Heart left ventricle (tissue), 16 donors: ENCODE measurements around the gene NTRK2. TPM values are rescaled to one million over a fixed set of nuclear protein-coding genes. Genes with fewer than 3 reads are reported as not detected.

Experiments used
- ATAC-seq, 4 donors: fragments of 200-7000 bp; cut with Tn5 transposase; one replicate each; pipeline ENCODE4 v1.9.1; 2020 to 2022; ENCODE audit warnings: moderate library complexity in 4 of 4, mild to moderate bottlenecking in 3 of 4, moderate number of reproducible peaks in 1 of 4
- DNase-seq, 5 donors: peaks; one replicate each; pipeline ENCODE4 v3.0.0-alpha.2; 2020
- H3K27ac ChIP-seq, 12 donors: fragments of 200-600 bp; sonication (generic) in 4 of 12; one replicate each; pipeline versions ENCODE4 v1.5.0 to v1.8.0; 2016 to 2022; ENCODE audit warnings: mild to moderate bottlenecking in 2 of 12
- H3K27me3 ChIP-seq, 9 donors: fragments of 200-600 bp; sonication (generic) in 2 of 9; one replicate each; pipeline versions ENCODE4 v1.5.1 to v1.8.0; 2016 to 2022; ENCODE audit warnings: mild to moderate bottlenecking in 3 of 9
- H3K36me3 ChIP-seq, 9 donors: fragments of 200-600 bp; sonication (generic) in 2 of 9; one replicate each; pipeline versions ENCODE4 v1.5.0 to v1.8.0; 2018 to 2022; ENCODE audit warnings: mild to moderate bottlenecking in 2 of 9
- H3K4me1 ChIP-seq, 12 donors: fragments of 200-600 bp; sonication (generic) in 4 of 12; one replicate each; pipeline versions ENCODE4 v1.5.0 to v1.8.0; 2016 to 2022; ENCODE audit warnings: mild to moderate bottlenecking in 3 of 12
- H3K4me3 ChIP-seq, 12 donors: fragments of 200-600 bp; sonication (generic) in 4 of 12; one replicate each; pipeline versions ENCODE4 v1.5.0 to v1.8.0; 2017 to 2022; ENCODE audit warnings: mild to moderate bottlenecking in 9 of 12, moderate library complexity in 4 of 12
- H3K9me3 ChIP-seq, 12 donors: fragments of 200-600 bp; sonication (generic) in 4 of 12; one replicate each; pipeline versions ENCODE4 v1.5.0 to v1.8.0; 2016 to 2022; ENCODE audit warnings: mild to moderate bottlenecking in 1 of 12
- POLR2A ChIP-seq, 2 donors: fragments of 450-650 bp; IDR thresholded peaks; one replicate each; pipeline ENCODE4 v1.6.1; 2017; ENCODE audit warnings: antibody characterized with exemption in 2 of 2, mild to moderate bottlenecking in 2 of 2, moderate library complexity in 2 of 2
- WGBS, 4 donors: extraction: QIAGEN DNeasy Blood & Tissue Kit in 2 of 4; methylation state at CpG; one replicate each; pipeline versions ENCODE4 v1.1.5 to v1.1.7; 2013 to 2018; 5-methylcytosine and 5-hydroxymethylcytosine counted together
- intact Hi-C, 10 donors: fragments of 100-400 bp; cut with DNase I; formaldehyde crosslinking; loops; one replicate each; pipeline versions ENCODE4 v1.11.1 to v1.14.2; 2022
- polyA plus RNA-seq, 2 donors: library from polyadenylated mRNA; stranded (reverse); fragments of 200-250 nt; gene quantifications; one replicate each; pipeline ENCODE4 v1.2.3, GENCODE V29; 2013
- total RNA-seq, 9 donors: library from RNA; depleted of rRNA in 2 of 9; stranded (reverse); fragments of >200 nt in 2 of 9; fragmentation: NEBNext Ultra II Directional in 3 of 9; extraction: Animal tissue kit (Norgen Biotek cat#: 25700) in 3 of 9; gene quantifications; one replicate each; pipeline versions ENCODE4 v1.1.0 to v1.2.4, GENCODE V29; 2016 to 2023
- TF ChIP-seq, protein P1 (sequence below), 12 donors: fragments of 200-600 bp; sonication (generic) in 4 of 12; IDR thresholded peaks; one replicate each; pipeline versions ENCODE4 v1.5.0 to v1.8.0; 2018 to 2022; ENCODE audit warnings: antibody characterized with exemption in 12 of 12, mild to moderate bottlenecking in 5 of 12
- donor health status: ischemic (EF 13 %, LVEDD 7.1; RV severe dilation, severe dysfunction).
- donor health status: healthy with polysubstance abuse.
- donor health status: DM: no; HTN: yes; CAD: no.
- donor health status: DM: no; HTN: no; CAD: no.
- donor health status: ischemic (EF 25% LVEDD 6.9; RV normal size, moderate dysfunction).
- donor health status: ischemic (EF 25% LVEDD 5.7; RV mildly dilated, moderate dysfunction).
- donor health status: healthy.
- donor health status: DM: yes; HTN: yes; CAD: no.
- donor health status: ischemic (EF 35%, LVEDD 5.7; RV mildly dilated, moderate dysfunction).
- donor health status: nonischemic (EF 11% LVEDD 7.7; RV severe dilation, severe dysfunction).
- donor health status: DM: yes; HTN: yes; CAD: no.
- donor health status: PGD.
- donor health status: ischemic (EF 29% LVEDD 5.4; RV normal size, mild dysfunction).
- donor health status: nonischemic (EF 23%, LVEDD 6.1; RV moderate dilation, normal function).

NTRK2 gene
- total and polyA plus RNA-seq, 11 donors = 0.86 to 16.0 (median 2.4) TPM

GRCh38 chr9:84997472-84997871 lies 327.9 kb downstream of the NTRK2 start:
- intact Hi-C loops = no loop called here
- Histone ChIP-seq H3K36me3 (no peaks in the 10 kb centered on the region), H3K27ac (no peak overlapping the region), H3K4me1 (no peaks in the 10 kb centered on the region), H3K27me3 (peaks cover 0 to 21% (median 0%) of the 10 kb centered on the region in 9 donors), H3K9me3 (peaks cover 0 to 16% (median 5%) of the 10 kb centered on the region in 12 donors), H3K4me3 (no peak overlapping the region)
- DNase-seq = no peak
- 63 to 79% (median 65%) methylated on average over 2 of the region's 2 CpGs for WGBS, 4 donors
- no peak for ATAC-seq
- TF ChIP-seq POLR2A (IDR thresholded peaks at IDR 0.05) = no peak
- TF ChIP-seq, protein P1, sequence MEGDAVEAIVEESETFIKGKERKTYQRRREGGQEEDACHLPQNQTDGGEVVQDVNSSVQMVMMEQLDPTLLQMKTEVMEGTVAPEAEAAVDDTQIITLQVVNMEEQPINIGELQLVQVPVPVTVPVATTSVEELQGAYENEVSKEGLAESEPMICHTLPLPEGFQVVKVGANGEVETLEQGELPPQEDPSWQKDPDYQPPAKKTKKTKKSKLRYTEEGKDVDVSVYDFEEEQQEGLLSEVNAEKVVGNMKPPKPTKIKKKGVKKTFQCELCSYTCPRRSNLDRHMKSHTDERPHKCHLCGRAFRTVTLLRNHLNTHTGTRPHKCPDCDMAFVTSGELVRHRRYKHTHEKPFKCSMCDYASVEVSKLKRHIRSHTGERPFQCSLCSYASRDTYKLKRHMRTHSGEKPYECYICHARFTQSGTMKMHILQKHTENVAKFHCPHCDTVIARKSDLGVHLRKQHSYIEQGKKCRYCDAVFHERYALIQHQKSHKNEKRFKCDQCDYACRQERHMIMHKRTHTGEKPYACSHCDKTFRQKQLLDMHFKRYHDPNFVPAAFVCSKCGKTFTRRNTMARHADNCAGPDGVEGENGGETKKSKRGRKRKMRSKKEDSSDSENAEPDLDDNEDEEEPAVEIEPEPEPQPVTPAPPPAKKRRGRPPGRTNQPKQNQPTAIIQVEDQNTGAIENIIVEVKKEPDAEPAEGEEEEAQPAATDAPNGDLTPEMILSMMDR (IDR thresholded peaks at IDR 0.05) = no peak

- DNase-seq = no peak
- H3K36me3 ChIP-seq = no peaks in the 10 kb centered on the region
- intact Hi-C loops = no loop called here
- H3K4me1 ChIP-seq = no peaks in the 10 kb centered on the region
- H3K9me3 ChIP-seq = peaks cover 0 to 16% (median 5%) of the 10 kb centered on the region in 12 donors
- TF ChIP-seq POLR2A (IDR thresholded peaks at IDR 0.05) = no peak
- TF ChIP-seq, protein P1 (IDR thresholded peaks at IDR 0.05) = no peak
- no peak overlapping the region for H3K27ac ChIP-seq
- H3K27me3 ChIP-seq = peaks cover 0 to 16% (median 0%) of the 10 kb centered on the region in 9 donors
- 63 to 83% (median 74%) methylated on average over 2 of the region's 2 CpGs for WGBS, 4 donors
- no peak for ATAC-seq
- no peak overlapping the region for H3K4me3 ChIP-seq
These were observed 329.1 kb downstream of the NTRK2 start for GRCh38 chr9:84998639-84999038.

GRCh38 chr9:84999788-85000187 lies 330.3 kb downstream of the NTRK2 start:
- Histone ChIP-seq H3K9me3 (peaks cover 0 to 16% (median 5%) of the 10 kb centered on the region in 12 donors), H3K27ac (no peak overlapping the region), H3K36me3 (no peaks in the 10 kb centered on the region), H3K27me3 (peaks cover 0 to 16% (median 0%) of the 10 kb centered on the region in 9 donors), H3K4me1 (no peaks in the 10 kb centered on the region), H3K4me3 (no peak overlapping the region)
- ATAC-seq (no peak), DNase-seq (no peak)
- TF ChIP-seq POLR2A (IDR thresholded peaks at IDR 0.05) = no peak
- TF ChIP-seq, protein P1 (IDR thresholded peaks at IDR 0.05) = no peak
- intact Hi-C loops = no loop called here
- WGBS, 4 donors = 75 to 84% (median 79%) methylated on average over 7 of the region's 7 CpGs

- intact Hi-C loops = no loop called here
- DNase-seq = no peak
- H3K36me3 ChIP-seq = no peaks in the 10 kb centered on the region
- TF ChIP-seq POLR2A (IDR thresholded peaks at IDR 0.05) = no peak
- TF ChIP-seq, protein P1 (IDR thresholded peaks at IDR 0.05) = no peak
- peaks cover 0 to 16% (median 0%) of the 10 kb centered on the region in 9 donors for H3K27me3 ChIP-seq
- 71 to 97% (median 87%) methylated on average over 1 of the region's 1 CpG for WGBS, 4 donors
- ATAC-seq = no peak
- peaks cover 0 to 16% (median 5%) of the 10 kb centered on the region in 12 donors for H3K9me3 ChIP-seq
- no peak overlapping the region for H3K4me3 ChIP-seq
- no peaks in the 10 kb centered on the region for H3K4me1 ChIP-seq
- no peak overlapping the region for H3K27ac ChIP-seq
These were observed 332.4 kb downstream of the NTRK2 start for GRCh38 chr9:85001925-85002324.
